GM23338 (cell line): ENCODE data around the gene AURKAIP1. TPM values are rescaled to one million over a fixed set of nuclear protein-coding genes. Genes with fewer than 3 reads are reported as not detected.
A peak's percentile ranks its signal among the peaks of the same experiment; 100 is the strongest.

Experiments used
- ATAC-seq: fragments of 200-7000 bp; cut with Tn5 transposase; 3 replicates; pipeline ENCODE4 v1.9.1; 2020
- DNase-seq: peaks from one replicate; pipeline ENCODE4 v3.0.0-alpha.2; 2015; ENCODE audit warnings: low spot score
- H2AFZ ChIP-seq: fragments of 200-600 bp; sonication (generic); 2 replicates; pipeline ENCODE4 v1.8.0; 2016; ENCODE audit warnings: antibody characterized with exemption, mild to moderate bottlenecking, moderate library complexity
- H3F3A ChIP-seq: fragments of 200-600 bp; sonication (generic); replicated peaks from 2 replicates; pipeline ENCODE4 v1.8.0; 2017; ENCODE audit warnings: antibody characterized with exemption, mixed run types, low read depth
- H3K27ac ChIP-seq: fragments of 200-600 bp; sonication (generic); 2 replicates; pipeline ENCODE4 v1.6.1; 2016; ENCODE audit warnings: low read depth
- H3K27me3 ChIP-seq: fragments of 200-600 bp; sonication (generic); 2 replicates; pipeline ENCODE4 v1.8.0; 2016; ENCODE audit warnings: mild to moderate bottlenecking, mixed run types, moderate library complexity; ENCODE audit not compliant: insufficient read depth
- H3K36me3 ChIP-seq: fragments of 200-600 bp; sonication (generic); 2 replicates; pipeline ENCODE4 v1.8.0; 2016; ENCODE audit warnings: mild to moderate bottlenecking; ENCODE audit not compliant: insufficient read depth
- H3K4me1 ChIP-seq: fragments of 200-600 bp; sonication (generic); 2 replicates; pipeline ENCODE4 v1.8.0; 2016; ENCODE audit warnings: mild to moderate bottlenecking, moderate library complexity; ENCODE audit not compliant: insufficient read depth
- H3K4me2 ChIP-seq: fragments of 200-600 bp; sonication (generic); 2 replicates; pipeline ENCODE4 v1.7.1; 2017; ENCODE audit warnings: mixed run types
- H3K4me3 ChIP-seq: fragments of 200-600 bp; sonication (generic); 2 replicates; pipeline ENCODE4 v1.6.1; 2016; ENCODE audit warnings: mixed run types
- H3K79me2 ChIP-seq: fragments of 200-600 bp; sonication (generic); replicated peaks from 2 replicates; pipeline ENCODE4 v1.8.0; 2017; ENCODE audit warnings: mild to moderate bottlenecking; ENCODE audit not compliant: insufficient read depth
- H3K9me2 ChIP-seq: fragments of 200-600 bp; sonication (generic); 2 replicates; pipeline ENCODE4 v1.8.0; 2017; ENCODE audit not compliant: insufficient read depth
- H4K20me1 ChIP-seq: fragments of 200-600 bp; sonication (generic); replicated peaks from 2 replicates; pipeline ENCODE4 v1.8.0; 2017; ENCODE audit warnings: mild to moderate bottlenecking; ENCODE audit not compliant: insufficient read depth
- H3K27ac Mint-ChIP-seq: 2 replicates; pipeline ENCODE4 v1.8.0; 2020; ENCODE audit warnings: inconsistent platforms, mild to moderate bottlenecking, moderate library complexity, mixed read lengths
- H3K27me3 Mint-ChIP-seq: 3 replicates; pipeline ENCODE4 v1.8.0; 2022; ENCODE audit warnings: low read depth, mild to moderate bottlenecking, moderate library complexity, mixed read lengths, inconsistent platforms; ENCODE audit not compliant: insufficient read depth, poor library complexity
- H3K36me3 Mint-ChIP-seq: 3 replicates; pipeline ENCODE4 v1.8.0; 2021; ENCODE audit warnings: low read depth, mild to moderate bottlenecking, inconsistent platforms, moderate library complexity, mixed read lengths
- H3K4me1 Mint-ChIP-seq: 3 replicates; pipeline ENCODE4 v1.8.0; 2020; ENCODE audit warnings: mild to moderate bottlenecking, inconsistent platforms, mixed read lengths
- H3K4me3 Mint-ChIP-seq: 3 replicates; pipeline ENCODE4 v1.8.0; 2021; ENCODE audit warnings: moderate library complexity, mild to moderate bottlenecking, inconsistent platforms, mixed read lengths
- H3K9me3 Mint-ChIP-seq: 3 replicates; pipeline ENCODE4 v1.8.0; 2020; ENCODE audit warnings: moderate library complexity, mild to moderate bottlenecking, inconsistent platforms, mixed read lengths
- CREB1 ChIP-seq: fragments of 250-450 bp; sonication (Bioruptor Pico); IDR thresholded peaks from 2 replicates; pipeline ENCODE4 v1.5.0; 2020; ENCODE audit warnings: low read depth, mild to moderate bottlenecking, moderate library complexity
- EZH2phosphoT487 ChIP-seq: fragments of 200-600 bp; sonication (generic); IDR thresholded peaks from one replicate; pipeline ENCODE4 v1.8.1; 2018; ENCODE audit warnings: antibody characterized with exemption; ENCODE audit not compliant: unreplicated experiment
- POLR2AphosphoS5 ChIP-seq: IDR thresholded peaks from 2 replicates; pipeline ENCODE4 v1.6.1; 2016; ENCODE audit warnings: antibody characterized with exemption, low read depth
- ZNF114 ChIP-seq: fragments of 250-450 bp; sonication (Bioruptor Pico); IDR thresholded peaks from 2 replicates; pipeline ENCODE4 v1.5.0; 2020; ENCODE audit warnings: mild to moderate bottlenecking, moderate library complexity
- polyA plus RNA-seq: library from polyadenylated mRNA; unstranded; fragments of >200 nt; fragmentation: Nextera tagmentation; extraction: Ambion mirVana; gene quantifications from 2 replicates; pipeline ENCODE4 v1.2.1, GENCODE V29; 2016
- total RNA-seq: library from RNA; depleted of rRNA; stranded (reverse); fragments of >200 nt; shearing (Covaris generic); gene quantifications from 2 replicates; pipeline ENCODE4 v1.2.3, GENCODE V29; 2014
- TF ChIP-seq, protein P1 (sequence below): fragments of 250-450 bp; sonication (Bioruptor Pico); IDR thresholded peaks from 2 replicates; pipeline ENCODE4 v1.5.0; 2020; ENCODE audit warnings: mild to moderate bottlenecking, moderate library complexity
- TF ChIP-seq, protein P2 (sequence below): IDR thresholded peaks from 2 replicates; pipeline ENCODE4 v1.6.1; 2016; ENCODE audit warnings: antibody characterized with exemption
- TF ChIP-seq, protein P3 (sequence below), 2 experiments: fragments of 200-600 bp in 1 of 2; sonication (generic) in 1 of 2; conservative IDR thresholded peaks; 2 replicates each; pipeline versions ENCODE4 v1.5.1 to v1.6.1; 2016 to 2017; ENCODE audit warnings: antibody characterized with exemption in 2 of 2, low read depth in 2 of 2, mild to moderate bottlenecking in 2 of 2, moderate library complexity in 1 of 2

AURKAIP1 gene
- total and polyA plus RNA-seq, 2 experiments from 2014 or later = 167 to 355 TPM

DNA sequence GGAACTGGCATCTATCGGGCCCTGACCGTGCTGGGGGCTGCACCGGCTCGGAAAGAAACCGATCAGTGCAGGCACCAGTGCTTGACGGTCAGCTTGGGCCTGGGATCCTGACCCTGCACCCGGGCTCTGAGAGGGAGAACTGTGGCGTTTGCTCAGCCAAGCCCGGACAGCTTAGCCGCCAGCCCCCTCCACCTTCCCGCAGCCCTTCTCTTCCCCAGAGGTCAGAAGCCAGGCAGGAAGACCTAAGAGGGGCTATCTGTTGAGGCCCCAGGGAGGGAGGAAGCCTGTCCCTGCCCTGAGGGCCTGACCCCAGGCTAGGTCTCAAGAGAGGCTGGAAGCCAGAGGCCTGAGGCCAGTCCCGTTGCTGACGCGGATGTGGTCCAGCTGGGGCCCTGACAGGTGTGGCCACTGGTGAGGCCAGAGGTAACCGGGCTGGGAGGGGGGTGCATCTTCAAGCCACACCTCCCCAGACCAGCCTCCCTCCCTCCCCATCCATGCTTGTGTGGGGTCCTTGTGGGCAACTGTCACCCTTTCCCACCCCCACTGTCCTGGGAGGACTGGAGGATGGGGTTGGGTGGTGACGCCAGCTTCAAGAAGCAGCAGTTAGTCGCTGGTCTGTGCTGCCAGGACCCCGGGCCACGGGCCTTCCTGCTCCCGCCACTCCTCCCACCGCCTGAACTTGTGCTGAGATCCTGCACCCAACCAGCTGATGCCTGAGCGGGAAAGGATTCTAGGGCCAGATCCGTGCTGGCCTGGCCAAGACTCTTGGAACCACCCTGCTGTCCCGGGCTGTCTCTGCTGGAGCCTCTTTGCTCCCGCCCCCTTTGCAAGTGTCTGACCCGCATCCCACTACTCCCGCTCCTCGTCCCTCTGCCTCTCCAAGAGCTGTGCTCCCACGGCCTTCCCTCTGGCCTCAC lies 23.2 kb downstream of the AURKAIP1 start:
- Histone ChIP-seq H3K9me2 (no peaks in the 10 kb centered on the region), H3K27ac (no peak overlapping the region), H3K4me1 (peaks cover 25% of the 10 kb centered on the region), H3K36me3 (no peaks in the 10 kb centered on the region), H3F3A (peaks cover 25% of the 10 kb centered on the region), H3K79me2 (peaks cover 7% of the 10 kb centered on the region), H4K20me1 (no peaks in the 10 kb centered on the region; the same call in none of the 2 replicates), H3K4me3 (peak overlapping the region; percentile 49), H3K27me3 (peaks cover 28% of the 10 kb centered on the region), H3K4me2 (peak overlapping the region; percentile 69), H2AFZ (no peak overlapping the region)
- no peaks in the 10 kb centered on the region for H3K36me3 Mint-ChIP-seq
- H3K4me3 Mint-ChIP-seq = peak overlapping the region; percentile 57
- H3K4me1 Mint-ChIP-seq = peaks cover 24% of the 10 kb centered on the region
- no peak overlapping the region; the same call in 1 of the 2 replicates for H3K27ac Mint-ChIP-seq
- peaks cover 32% of the 10 kb centered on the region for H3K27me3 Mint-ChIP-seq
- no peaks in the 10 kb centered on the region for H3K9me3 Mint-ChIP-seq
- DNase-seq (peak; percentile 40), ATAC-seq (no peak)
- peak; percentile 16; the same call in 1 of the 2 replicates for TF ChIP-seq POLR2AphosphoS5
- no peak for TF ChIP-seq EZH2phosphoT487

DNA sequence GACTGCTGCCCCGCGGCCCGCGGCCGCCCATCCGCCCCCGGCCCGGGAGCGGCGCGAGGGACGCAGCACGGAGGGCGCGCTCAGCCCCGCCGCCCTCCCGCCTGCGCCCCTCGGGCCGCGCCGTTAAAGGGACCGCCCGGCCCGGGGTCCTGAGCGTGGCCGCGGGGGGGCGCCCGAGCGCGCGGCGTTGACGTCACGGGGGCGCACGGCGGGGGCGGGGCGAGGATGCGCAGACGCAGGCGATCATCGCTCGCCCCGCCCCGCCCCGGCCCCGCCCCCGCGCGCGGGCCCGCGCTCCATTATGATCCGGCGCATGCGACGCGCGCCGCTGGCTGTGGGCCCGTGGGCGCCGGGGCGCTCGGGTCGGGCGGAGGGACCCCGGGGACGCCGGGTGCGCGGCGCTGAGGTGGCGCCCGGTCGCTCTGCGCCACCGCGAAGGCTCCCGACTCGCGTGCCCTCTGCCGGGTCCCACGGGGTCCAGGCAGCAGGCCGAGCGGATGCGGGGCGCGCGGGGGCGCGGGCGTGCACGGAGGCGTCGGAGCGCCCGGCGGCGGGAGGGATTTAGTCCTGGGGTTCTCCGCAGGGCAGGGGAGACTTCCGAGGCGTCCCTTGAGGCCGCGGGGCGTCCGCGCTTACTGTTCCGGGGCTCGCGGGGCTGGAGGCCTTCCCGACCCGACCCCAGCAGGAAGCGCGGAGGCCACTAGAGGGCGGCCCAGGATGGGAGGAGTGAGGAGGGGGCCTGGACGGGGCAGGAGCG lies 25.6 kb downstream of the AURKAIP1 start, which contains the start of gene DVL1:
Gene DVL1 (minus strand): TSS at position 163 of the 757 bp plus-strand sequence. CDS start 353 bp downstream, outside the sequence.
- Histone ChIP-seq H2AFZ (no peak within 1 kb of the TSS), H3K79me2 (peaks cover 14% of the 10 kb centered on the region), H3K4me2 (peak within 1 kb of the TSS; percentile 84), H3K4me1 (peaks cover 25% of the 10 kb centered on the region), H3K36me3 (no peaks in the 10 kb centered on the region), H3K27ac (no peak within 1 kb of the TSS), H3K4me3 (peak within 1 kb of the TSS; percentile 65), H3K27me3 (peaks cover 17% of the 10 kb centered on the region), H3K9me2 (no peaks in the 10 kb centered on the region), H3F3A (peaks cover 25% of the 10 kb centered on the region), H4K20me1 (no peaks in the 10 kb centered on the region; the same call in none of the 2 replicates)
- Mint-ChIP-seq H3K27ac (no peak within 1 kb of the TSS), H3K27me3 (peaks cover 26% of the 10 kb centered on the region), H3K4me1 (peaks cover 25% of the 10 kb centered on the region), H3K36me3 (no peaks in the 10 kb centered on the region), H3K4me3 (peak within 1 kb of the TSS; percentile 78), H3K9me3 (no peaks in the 10 kb centered on the region)
- DNase-seq (peak; percentile 89), ATAC-seq (peak; percentile 16)
- TF ChIP-seq POLR2AphosphoS5 (peak; percentile 38), CREB1 (peak; percentile 82), ZNF114 (CRISPR knock-in tag) (no peak)
- TF ChIP-seq, protein P1, sequence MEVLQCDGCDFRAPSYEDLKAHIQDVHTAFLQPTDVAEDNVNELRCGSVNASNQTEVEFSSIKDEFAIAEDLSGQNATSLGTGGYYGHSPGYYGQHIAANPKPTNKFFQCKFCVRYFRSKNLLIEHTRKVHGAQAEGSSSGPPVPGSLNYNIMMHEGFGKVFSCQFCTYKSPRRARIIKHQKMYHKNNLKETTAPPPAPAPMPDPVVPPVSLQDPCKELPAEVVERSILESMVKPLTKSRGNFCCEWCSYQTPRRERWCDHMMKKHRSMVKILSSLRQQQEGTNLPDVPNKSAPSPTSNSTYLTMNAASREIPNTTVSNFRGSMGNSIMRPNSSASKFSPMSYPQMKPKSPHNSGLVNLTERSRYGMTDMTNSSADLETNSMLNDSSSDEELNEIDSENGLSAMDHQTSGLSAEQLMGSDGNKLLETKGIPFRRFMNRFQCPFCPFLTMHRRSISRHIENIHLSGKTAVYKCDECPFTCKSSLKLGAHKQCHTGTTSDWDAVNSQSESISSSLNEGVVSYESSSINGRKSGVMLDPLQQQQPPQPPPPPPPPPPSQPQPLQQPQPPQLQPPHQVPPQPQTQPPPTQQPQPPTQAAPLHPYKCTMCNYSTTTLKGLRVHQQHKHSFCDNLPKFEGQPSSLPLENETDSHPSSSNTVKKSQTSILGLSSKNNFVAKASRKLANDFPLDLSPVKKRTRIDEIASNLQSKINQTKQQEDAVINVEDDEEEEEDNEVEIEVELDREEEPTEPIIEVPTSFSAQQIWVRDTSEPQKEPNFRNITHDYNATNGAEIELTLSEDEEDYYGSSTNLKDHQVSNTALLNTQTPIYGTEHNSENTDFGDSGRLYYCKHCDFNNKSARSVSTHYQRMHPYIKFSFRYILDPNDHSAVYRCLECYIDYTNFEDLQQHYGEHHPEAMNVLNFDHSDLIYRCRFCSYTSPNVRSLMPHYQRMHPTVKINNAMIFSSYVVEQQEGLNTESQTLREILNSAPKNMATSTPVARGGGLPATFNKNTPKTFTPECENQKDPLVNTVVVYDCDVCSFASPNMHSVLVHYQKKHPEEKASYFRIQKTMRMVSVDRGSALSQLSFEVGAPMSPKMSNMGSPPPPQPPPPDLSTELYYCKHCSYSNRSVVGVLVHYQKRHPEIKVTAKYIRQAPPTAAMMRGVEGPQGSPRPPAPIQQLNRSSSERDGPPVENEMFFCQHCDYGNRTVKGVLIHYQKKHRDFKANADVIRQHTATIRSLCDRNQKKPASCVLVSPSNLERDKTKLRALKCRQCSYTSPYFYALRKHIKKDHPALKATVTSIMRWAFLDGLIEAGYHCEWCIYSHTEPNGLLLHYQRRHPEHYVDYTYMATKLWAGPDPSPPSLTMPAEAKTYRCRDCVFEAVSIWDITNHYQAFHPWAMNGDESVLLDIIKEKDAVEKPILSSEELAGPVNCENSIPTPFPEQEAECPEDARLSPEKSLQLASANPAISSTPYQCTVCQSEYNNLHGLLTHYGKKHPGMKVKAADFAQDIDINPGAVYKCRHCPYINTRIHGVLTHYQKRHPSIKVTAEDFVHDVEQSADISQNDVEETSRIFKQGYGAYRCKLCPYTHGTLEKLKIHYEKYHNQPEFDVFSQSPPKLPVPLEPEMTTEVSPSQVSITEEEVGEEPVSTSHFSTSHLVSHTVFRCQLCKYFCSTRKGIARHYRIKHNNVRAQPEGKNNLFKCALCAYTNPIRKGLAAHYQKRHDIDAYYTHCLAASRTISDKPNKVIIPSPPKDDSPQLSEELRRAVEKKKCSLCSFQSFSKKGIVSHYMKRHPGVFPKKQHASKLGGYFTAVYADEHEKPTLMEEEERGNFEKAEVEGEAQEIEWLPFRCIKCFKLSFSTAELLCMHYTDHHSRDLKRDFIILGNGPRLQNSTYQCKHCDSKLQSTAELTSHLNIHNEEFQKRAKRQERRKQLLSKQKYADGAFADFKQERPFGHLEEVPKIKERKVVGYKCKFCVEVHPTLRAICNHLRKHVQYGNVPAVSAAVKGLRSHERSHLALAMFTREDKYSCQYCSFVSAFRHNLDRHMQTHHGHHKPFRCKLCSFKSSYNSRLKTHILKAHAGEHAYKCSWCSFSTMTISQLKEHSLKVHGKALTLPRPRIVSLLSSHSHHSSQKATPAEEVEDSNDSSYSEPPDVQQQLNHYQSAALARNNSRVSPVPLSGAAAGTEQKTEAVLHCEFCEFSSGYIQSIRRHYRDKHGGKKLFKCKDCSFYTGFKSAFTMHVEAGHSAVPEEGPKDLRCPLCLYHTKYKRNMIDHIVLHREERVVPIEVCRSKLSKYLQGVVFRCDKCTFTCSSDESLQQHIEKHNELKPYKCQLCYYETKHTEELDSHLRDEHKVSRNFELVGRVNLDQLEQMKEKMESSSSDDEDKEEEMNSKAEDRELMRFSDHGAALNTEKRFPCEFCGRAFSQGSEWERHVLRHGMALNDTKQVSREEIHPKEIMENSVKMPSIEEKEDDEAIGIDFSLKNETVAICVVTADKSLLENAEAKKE = no peak
- TF ChIP-seq, protein P2, sequence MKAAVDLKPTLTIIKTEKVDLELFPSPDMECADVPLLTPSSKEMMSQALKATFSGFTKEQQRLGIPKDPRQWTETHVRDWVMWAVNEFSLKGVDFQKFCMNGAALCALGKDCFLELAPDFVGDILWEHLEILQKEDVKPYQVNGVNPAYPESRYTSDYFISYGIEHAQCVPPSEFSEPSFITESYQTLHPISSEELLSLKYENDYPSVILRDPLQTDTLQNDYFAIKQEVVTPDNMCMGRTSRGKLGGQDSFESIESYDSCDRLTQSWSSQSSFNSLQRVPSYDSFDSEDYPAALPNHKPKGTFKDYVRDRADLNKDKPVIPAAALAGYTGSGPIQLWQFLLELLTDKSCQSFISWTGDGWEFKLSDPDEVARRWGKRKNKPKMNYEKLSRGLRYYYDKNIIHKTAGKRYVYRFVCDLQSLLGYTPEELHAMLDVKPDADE = no peak
- TF ChIP-seq, protein P3, sequence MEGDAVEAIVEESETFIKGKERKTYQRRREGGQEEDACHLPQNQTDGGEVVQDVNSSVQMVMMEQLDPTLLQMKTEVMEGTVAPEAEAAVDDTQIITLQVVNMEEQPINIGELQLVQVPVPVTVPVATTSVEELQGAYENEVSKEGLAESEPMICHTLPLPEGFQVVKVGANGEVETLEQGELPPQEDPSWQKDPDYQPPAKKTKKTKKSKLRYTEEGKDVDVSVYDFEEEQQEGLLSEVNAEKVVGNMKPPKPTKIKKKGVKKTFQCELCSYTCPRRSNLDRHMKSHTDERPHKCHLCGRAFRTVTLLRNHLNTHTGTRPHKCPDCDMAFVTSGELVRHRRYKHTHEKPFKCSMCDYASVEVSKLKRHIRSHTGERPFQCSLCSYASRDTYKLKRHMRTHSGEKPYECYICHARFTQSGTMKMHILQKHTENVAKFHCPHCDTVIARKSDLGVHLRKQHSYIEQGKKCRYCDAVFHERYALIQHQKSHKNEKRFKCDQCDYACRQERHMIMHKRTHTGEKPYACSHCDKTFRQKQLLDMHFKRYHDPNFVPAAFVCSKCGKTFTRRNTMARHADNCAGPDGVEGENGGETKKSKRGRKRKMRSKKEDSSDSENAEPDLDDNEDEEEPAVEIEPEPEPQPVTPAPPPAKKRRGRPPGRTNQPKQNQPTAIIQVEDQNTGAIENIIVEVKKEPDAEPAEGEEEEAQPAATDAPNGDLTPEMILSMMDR (conservative IDR thresholded peaks at IDR 0.05; ENCODE audit: low read depth in 2 of 2) = peak; percentile 41 to 67
